HepG2 (cell line): ENCODE data around the gene SUSD3. TPM values are rescaled to one million over a fixed set of nuclear protein-coding genes. Genes with fewer than 3 reads are reported as not detected.
A peak's percentile ranks its signal among the peaks of the same experiment; 100 is the strongest.

Experiments
- ATF7 ChIP-seq, 2 experiments: fragments of 450-650 bp in 1 of 2; sonication (generic) in 1 of 2; formaldehyde crosslinking in 1 of 2; IDR thresholded peaks; 2 replicates each; pipeline versions ENCODE4 v1.4.0 to v1.6.1; 2016 to 2020; ENCODE audit warnings: antibody characterized with exemption in 1 of 2, mild to moderate bottlenecking in 1 of 2, missing genetic modification reagents in 1 of 2
- KLF11 ChIP-seq: IDR thresholded peaks from 2 replicates; pipeline ENCODE4 v1.6.1; 2016; ENCODE audit warnings: missing compliant biosample characterization
- KMT2A ChIP-seq: sonication (generic); formaldehyde crosslinking; IDR thresholded peaks from 2 replicates; pipeline ENCODE4 v1.4.0; 2020; ENCODE audit warnings: missing genetic modification reagents
- MTF1 ChIP-seq: sonication (generic); formaldehyde crosslinking; IDR thresholded peaks from 2 replicates; pipeline ENCODE4 v1.5.0; 2020; ENCODE audit warnings: missing genetic modification reagents
- MYC ChIP-seq: sonication (generic); formaldehyde crosslinking; IDR thresholded peaks from 2 replicates; pipeline ENCODE4 v1.9.0; 2021; ENCODE audit warnings: missing genetic modification reagents, borderline replicate concordance
- NR2C2 ChIP-seq: sonication (generic); formaldehyde crosslinking; IDR thresholded peaks from 2 replicates; pipeline ENCODE4 v1.4.0; 2020; ENCODE audit warnings: missing genetic modification reagents, mild to moderate bottlenecking, moderate library complexity, borderline replicate concordance
- PLRG1 ChIP-seq: fragments of 450-650 bp; conservative IDR thresholded peaks from 2 replicates; pipeline ENCODE4 v1.6.1; 2016
- RBFOX2 ChIP-seq: fragments of 200-400 bp; formaldehyde crosslinking; IDR thresholded peaks from 2 replicates; pipeline ENCODE4 v1.6.1; 2017; ENCODE audit warnings: low read depth, mild to moderate bottlenecking, low read length
- SAP130 ChIP-seq: IDR thresholded peaks from 2 replicates; pipeline ENCODE4 v1.6.1; 2016; ENCODE audit warnings: low read depth
- SPEN ChIP-seq: sonication (generic); formaldehyde crosslinking; IDR thresholded peaks from 2 replicates; pipeline ENCODE4 v1.5.1; 2020; ENCODE audit warnings: low read depth, mild to moderate bottlenecking, missing genetic modification reagents
- ZNF275 ChIP-seq: sonication (generic); formaldehyde crosslinking; IDR thresholded peaks from 2 replicates; pipeline ENCODE4 v1.8.0; 2022; ENCODE audit warnings: missing genetic modification reagents, mild to moderate bottlenecking, inconsistent platforms, borderline replicate concordance
- ZNF331 ChIP-seq: sonication (generic); formaldehyde crosslinking; IDR thresholded peaks from 2 replicates; pipeline ENCODE4 v1.4.0; 2020; ENCODE audit warnings: missing genetic modification reagents
- ZNF367 ChIP-seq: sonication (generic); formaldehyde crosslinking; IDR thresholded peaks from 2 replicates; pipeline ENCODE4 v1.4.0; 2020; ENCODE audit warnings: missing genetic modification reagents, borderline replicate concordance
- ZNF556 ChIP-seq: sonication (generic); formaldehyde crosslinking; IDR thresholded peaks from 2 replicates; pipeline ENCODE4 v1.4.0; 2020; ENCODE audit warnings: mild to moderate bottlenecking, missing genetic modification reagents, borderline replicate concordance
- ZNF589 ChIP-seq: sonication (generic); formaldehyde crosslinking; conservative IDR thresholded peaks from 2 replicates; pipeline ENCODE4 v1.8.0; 2022; ENCODE audit warnings: mild to moderate bottlenecking, moderate library complexity, missing genetic modification reagents
- ZNF615 ChIP-seq: sonication (generic); formaldehyde crosslinking; IDR thresholded peaks from 2 replicates; pipeline ENCODE4 v1.5.0; 2020; ENCODE audit warnings: mild to moderate bottlenecking, missing genetic modification reagents, borderline replicate concordance
- ZNF746 ChIP-seq: sonication (generic); formaldehyde crosslinking; IDR thresholded peaks from 2 replicates; pipeline ENCODE4 v1.8.0; 2022; ENCODE audit warnings: mild to moderate bottlenecking, missing genetic modification reagents
- ZNF780A ChIP-seq: sonication (generic); formaldehyde crosslinking; IDR thresholded peaks from 2 replicates; pipeline ENCODE4 v1.8.0; 2022; ENCODE audit warnings: mild to moderate bottlenecking, missing genetic modification reagents, moderate library complexity
- polyA plus RNA-seq, 8 experiments: library from polyadenylated mRNA; depleted of rRNA in 3 of 8; stranded (reverse) in 7 of 8; unstranded in 1 of 8; fragments of >200 nt; fragmentation: Illumina TruSeq in 4 of 8; extraction: Trizol in 4 of 8; gene quantifications; 2 replicates each; pipeline versions ENCODE4 v1.2.1 to v1.2.3, GENCODE V29; 2011 to 2016; ENCODE audit warnings: low read depth in 4 of 8, missing spikeins in 1 of 8, mixed read lengths in 1 of 8; ENCODE audit not compliant: insufficient read depth in 1 of 8
- total RNA-seq, 5 experiments: library from RNA; depleted of rRNA; stranded (reverse); fragments of >200 nt; fragmentation: Illumina TruSeq; extraction: Trizol; gene quantifications; 2 replicates each; pipeline ENCODE4 v1.2.3, GENCODE V29; 2016; ENCODE audit warnings: low read depth in 1 of 5
- TF ChIP-seq, protein P1 (sequence below): sonication (generic); formaldehyde crosslinking; IDR thresholded peaks from 2 replicates; pipeline ENCODE4 v1.8.0; 2022; ENCODE audit warnings: missing genetic modification reagents, mild to moderate bottlenecking, borderline replicate concordance
- TF ChIP-seq, protein P2 (sequence below): sonication (generic); formaldehyde crosslinking; conservative IDR thresholded peaks from 2 replicates; pipeline ENCODE4 v1.4.0; 2020; ENCODE audit warnings: missing genetic modification reagents
- TF ChIP-seq, protein P3 (sequence below): sonication (generic); formaldehyde crosslinking; IDR thresholded peaks from 2 replicates; pipeline ENCODE4 v1.5.0; 2020; ENCODE audit warnings: missing genetic modification reagents
- TF ChIP-seq, protein P4 (sequence below): sonication (generic); formaldehyde crosslinking; IDR thresholded peaks from 2 replicates; pipeline ENCODE4 v1.4.0; 2020; ENCODE audit warnings: mild to moderate bottlenecking, missing genetic modification reagents
- TF ChIP-seq, protein P5 (sequence below): sonication (generic); formaldehyde crosslinking; IDR thresholded peaks from 2 replicates; pipeline ENCODE4 v1.8.1; 2023; ENCODE audit warnings: missing genetic modification reagents, mild to moderate bottlenecking, borderline replicate concordance
- TF ChIP-seq, protein P6 (sequence below): IDR thresholded peaks from 2 replicates; pipeline ENCODE4 v1.6.1; 2012; ENCODE audit warnings: inconsistent platforms

The SUSD3 gene
- total and polyA plus RNA-seq, 2 of the 13 experiments (the other 11 are each of a cell fraction or from before 2014, with no cell fraction given), result 7.0 to 9.1 TPM

GRCh38 chr9:93058355-93059010 is at the start of gene SUSD3 (continued):
- TF ChIP-seq, protein P1, sequence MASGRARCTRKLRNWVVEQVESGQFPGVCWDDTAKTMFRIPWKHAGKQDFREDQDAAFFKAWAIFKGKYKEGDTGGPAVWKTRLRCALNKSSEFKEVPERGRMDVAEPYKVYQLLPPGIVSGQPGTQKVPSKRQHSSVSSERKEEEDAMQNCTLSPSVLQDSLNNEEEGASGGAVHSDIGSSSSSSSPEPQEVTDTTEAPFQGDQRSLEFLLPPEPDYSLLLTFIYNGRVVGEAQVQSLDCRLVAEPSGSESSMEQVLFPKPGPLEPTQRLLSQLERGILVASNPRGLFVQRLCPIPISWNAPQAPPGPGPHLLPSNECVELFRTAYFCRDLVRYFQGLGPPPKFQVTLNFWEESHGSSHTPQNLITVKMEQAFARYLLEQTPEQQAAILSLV (CRISPR knock-in tag), result no peak
- TF ChIP-seq ZNF589 (CRISPR knock-in tag) (no peak), ZNF331 (CRISPR knock-in tag) (no peak; the same call in 1 of the 2 replicates), MYC (CRISPR knock-in tag) (peak; percentile 21; the same call in 1 of the 2 replicates), ZNF615 (CRISPR knock-in tag) (no peak), ZNF556 (CRISPR knock-in tag) (0 out of 2 replicates have a peak, but pooled peaks have one; percentile 47), NR2C2 (CRISPR knock-in tag) (0 out of 2 replicates have a peak, but pooled peaks have one; percentile 23), RBFOX2 (0 out of 2 replicates have a peak, but pooled peaks have one; percentile 50), SPEN (CRISPR knock-in tag) (no peak), PLRG1 (no peak), SAP130 (CRISPR knock-in tag) (no peak), MTF1 (CRISPR knock-in tag) (no peak), KLF11 (CRISPR knock-in tag) (no peak), ZNF746 (no peak), ZNF367 (CRISPR knock-in tag) (no peak), ZNF275 (CRISPR knock-in tag) (no peak), ATF7 (IDR thresholded peaks at IDR 0.05) (no peak), ATF7 (CRISPR knock-in tag; IDR thresholded peaks at IDR 0.05) (no peak), KMT2A (CRISPR knock-in tag) (no peak), ZNF780A (CRISPR knock-in tag) (no peak)
- TF ChIP-seq, protein P2, sequence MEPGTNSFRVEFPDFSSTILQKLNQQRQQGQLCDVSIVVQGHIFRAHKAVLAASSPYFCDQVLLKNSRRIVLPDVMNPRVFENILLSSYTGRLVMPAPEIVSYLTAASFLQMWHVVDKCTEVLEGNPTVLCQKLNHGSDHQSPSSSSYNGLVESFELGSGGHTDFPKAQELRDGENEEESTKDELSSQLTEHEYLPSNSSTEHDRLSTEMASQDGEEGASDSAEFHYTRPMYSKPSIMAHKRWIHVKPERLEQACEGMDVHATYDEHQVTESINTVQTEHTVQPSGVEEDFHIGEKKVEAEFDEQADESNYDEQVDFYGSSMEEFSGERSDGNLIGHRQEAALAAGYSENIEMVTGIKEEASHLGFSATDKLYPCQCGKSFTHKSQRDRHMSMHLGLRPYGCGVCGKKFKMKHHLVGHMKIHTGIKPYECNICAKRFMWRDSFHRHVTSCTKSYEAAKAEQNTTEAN (CRISPR knock-in tag), result no peak
- TF ChIP-seq, protein P3, sequence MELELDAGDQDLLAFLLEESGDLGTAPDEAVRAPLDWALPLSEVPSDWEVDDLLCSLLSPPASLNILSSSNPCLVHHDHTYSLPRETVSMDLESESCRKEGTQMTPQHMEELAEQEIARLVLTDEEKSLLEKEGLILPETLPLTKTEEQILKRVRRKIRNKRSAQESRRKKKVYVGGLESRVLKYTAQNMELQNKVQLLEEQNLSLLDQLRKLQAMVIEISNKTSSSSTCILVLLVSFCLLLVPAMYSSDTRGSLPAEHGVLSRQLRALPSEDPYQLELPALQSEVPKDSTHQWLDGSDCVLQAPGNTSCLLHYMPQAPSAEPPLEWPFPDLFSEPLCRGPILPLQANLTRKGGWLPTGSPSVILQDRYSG (CRISPR knock-in tag), result no peak
- TF ChIP-seq, protein P4, sequence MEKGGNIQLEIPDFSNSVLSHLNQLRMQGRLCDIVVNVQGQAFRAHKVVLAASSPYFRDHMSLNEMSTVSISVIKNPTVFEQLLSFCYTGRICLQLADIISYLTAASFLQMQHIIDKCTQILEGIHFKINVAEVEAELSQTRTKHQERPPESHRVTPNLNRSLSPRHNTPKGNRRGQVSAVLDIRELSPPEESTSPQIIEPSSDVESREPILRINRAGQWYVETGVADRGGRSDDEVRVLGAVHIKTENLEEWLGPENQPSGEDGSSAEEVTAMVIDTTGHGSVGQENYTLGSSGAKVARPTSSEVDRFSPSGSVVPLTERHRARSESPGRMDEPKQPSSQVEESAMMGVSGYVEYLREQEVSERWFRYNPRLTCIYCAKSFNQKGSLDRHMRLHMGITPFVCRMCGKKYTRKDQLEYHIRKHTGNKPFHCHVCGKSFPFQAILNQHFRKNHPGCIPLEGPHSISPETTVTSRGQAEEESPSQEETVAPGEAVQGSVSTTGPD (CRISPR knock-in tag), result no peak
- TF ChIP-seq, protein P5, sequence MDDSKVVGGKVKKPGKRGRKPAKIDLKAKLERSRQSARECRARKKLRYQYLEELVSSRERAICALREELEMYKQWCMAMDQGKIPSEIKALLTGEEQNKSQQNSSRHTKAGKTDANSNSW (CRISPR knock-in tag), result no peak
- TF ChIP-seq, protein P6, sequence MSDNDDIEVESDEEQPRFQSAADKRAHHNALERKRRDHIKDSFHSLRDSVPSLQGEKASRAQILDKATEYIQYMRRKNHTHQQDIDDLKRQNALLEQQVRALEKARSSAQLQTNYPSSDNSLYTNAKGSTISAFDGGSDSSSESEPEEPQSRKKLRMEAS, result peak; percentile 58
